GM12878 (cell line): ENCODE results near the gene DESI1. TPM values are rescaled to one million over a fixed set of nuclear protein-coding genes. Genes with fewer than 3 reads are reported as not detected.

Experiments
- ATAC-seq: fragments of 200-7000 bp; cut with Tn5 transposase; 3 replicates; pipeline ENCODE4 v1.9.1; 2020; ENCODE audit warnings: mild to moderate bottlenecking, moderate library complexity
- BruUV-seq: library from RNA; stranded (reverse); fragments of 400-500 nt; replicated peaks from 2 replicates; lab custom pipeline; 2021; lab: Mats Ljungman, UMichigan
- CTCF ChIA-PET: fragments of 300-600 bp; sonication (Branson Sonifier 250); formaldehyde crosslinking; extraction: SDS; loops from one replicate; lab custom pipeline; 2021; ENCODE audit warnings: inconsistent platforms; lab: Yijun Ruan, JAX
- POLR2A ChIA-PET: fragments of 350-600 bp; formaldehyde crosslinking; extraction: SDS; loops from one replicate; lab custom pipeline; 2021; ENCODE audit warnings: inconsistent platforms; lab: Charles Lee
- RAD21 ChIA-PET: fragments of 300-600 bp; sonication (Branson Sonifier 250); formaldehyde crosslinking; loops from one replicate; lab custom pipeline; 2023; ENCODE audit warnings: antibody characterized with exemption; ENCODE audit not compliant: unreplicated experiment; lab: Charles Lee
- SMC1A ChIA-PET: fragments of 300-600 bp; sonication (Branson Sonifier 250); formaldehyde crosslinking; loops from one replicate; lab custom pipeline; 2023; ENCODE audit not compliant: unreplicated experiment, uncharacterized antibody; lab: Charles Lee
- DNase-seq: peaks from one replicate; pipeline ENCODE4 v3.0.0-alpha.2; 2011; ENCODE audit warnings: low read depth, low spot score
- FAIRE-seq: peaks from 3 replicates; lab custom pipeline; 2011; peaks lifted over from hg19 to GRCh38; lab: Jason Lieb, UNC
- H2AFZ ChIP-seq: 2 replicates; pipeline ENCODE4 v1.6.0; 2011; ENCODE audit warnings: low read depth, low read length, control low read depth; ENCODE audit not compliant: control insufficient read depth
- H3K27ac ChIP-seq: 2 replicates; pipeline ENCODE4 v1.5.1; 2011; ENCODE audit warnings: control low read depth; ENCODE audit not compliant: control insufficient read depth, insufficient read depth
- H3K27me3 ChIP-seq, 2 experiments: replicated peaks in 1 of 2; 2 replicates each; pipeline versions ENCODE4 v1.6.0 to v1.6.1; 2011; ENCODE audit warnings: low read length in 1 of 2; ENCODE audit not compliant: control insufficient read depth in 2 of 2, insufficient read depth in 2 of 2
- H3K36me3 ChIP-seq, 2 experiments: 2 replicates each; pipeline ENCODE4 v1.5.1; 2011; ENCODE audit warnings: low read length in 1 of 2; ENCODE audit not compliant: control insufficient read depth in 2 of 2, insufficient read depth in 2 of 2
- H3K4me1 ChIP-seq: 2 replicates; pipeline ENCODE4 v1.6.1; 2011; ENCODE audit warnings: mild to moderate bottlenecking, low read length, moderate library complexity, mixed read lengths; ENCODE audit not compliant: control insufficient read depth, insufficient read depth
- H3K4me2 ChIP-seq: 2 replicates; pipeline ENCODE4 v1.6.0; 2011; ENCODE audit warnings: control low read depth; ENCODE audit not compliant: control insufficient read depth, insufficient read depth
- H3K4me3 ChIP-seq: fragments of 200-600 bp; sonication (generic); 2 replicates; pipeline ENCODE4 v1.5.1; 2016
- H3K79me2 ChIP-seq: 2 replicates; pipeline ENCODE4 v1.6.0; 2011; ENCODE audit warnings: low read length; ENCODE audit not compliant: control insufficient read depth, insufficient read depth
- H3K9ac ChIP-seq: 2 replicates; pipeline ENCODE4 v1.8.0; 2011; ENCODE audit warnings: low read length, control low read depth, mixed read lengths; ENCODE audit not compliant: control insufficient read depth, insufficient read depth
- H3K9me3 ChIP-seq: replicated peaks from 3 replicates; pipeline ENCODE4 v1.5.1; 2011; ENCODE audit warnings: mild to moderate bottlenecking, low read length; ENCODE audit not compliant: control insufficient read depth, insufficient read depth
- H4K20me1 ChIP-seq: 2 replicates; pipeline ENCODE4 v1.6.0; 2011; ENCODE audit not compliant: control insufficient read depth, insufficient read depth
- CUX1 ChIP-seq: IDR thresholded peaks from 2 replicates; pipeline ENCODE4 v1.6.1; 2012; ENCODE audit warnings: improper control_type of control experiment, low read depth, low read length; ENCODE audit not compliant: insufficient replicate concordance
- NR2C1 ChIP-seq: fragments of 450-650 bp; IDR thresholded peaks from 2 replicates; pipeline ENCODE4 v1.6.1; 2017; ENCODE audit warnings: antibody characterized with exemption, mild to moderate bottlenecking, moderate library complexity
- SIX5 ChIP-seq: IDR thresholded peaks from 2 replicates; pipeline ENCODE4 v1.6.1; 2011; ENCODE audit warnings: mild to moderate bottlenecking, low read depth, low read length, moderate library complexity; ENCODE audit not compliant: severe bottlenecking
- SPI1 ChIP-seq: IDR thresholded peaks from 2 replicates; pipeline ENCODE4 v1.6.1; 2011; ENCODE audit warnings: low read depth, mild to moderate bottlenecking, low read length, moderate library complexity, borderline replicate concordance; ENCODE audit not compliant: insufficient read depth
- USF2 ChIP-seq: IDR thresholded peaks from 2 replicates; pipeline ENCODE4 v1.6.1; 2011; ENCODE audit warnings: low read depth, low read length, improper control_type of control experiment, borderline replicate concordance
- ZBTB11 ChIP-seq: fragments of 450-650 bp; formaldehyde crosslinking; IDR thresholded peaks from 2 replicates; pipeline ENCODE4 v1.5.0; 2022; ENCODE audit warnings: mild to moderate bottlenecking, missing genetic modification characterization
- WGBS: methylation state at CpG from one replicate; pipeline ENCODE4 v1.1.6; 2016; ENCODE audit warnings: low lambda C conversion rate; ENCODE audit not compliant: insufficient replicate concordance, insufficient coverage; ENCODE audit errors: missing lambda C conversion rate; 5-methylcytosine and 5-hydroxymethylcytosine counted together
- in situ Hi-C: fragments of 300-500 bp; cut with MboI; formaldehyde crosslinking; loops from 9 replicates; pipeline ENCODE4 v1.14.3; 2018; ENCODE audit warnings: mixed read lengths
- intact Hi-C: fragments of 100-400 bp; cut with micrococcal nuclease; formaldehyde crosslinking; loops from one replicate; pipeline ENCODE4 v1.14.2; 2022; ENCODE audit not compliant: unreplicated experiment
- polyA plus RNA-seq, 11 experiments: library from polyadenylated mRNA; depleted of rRNA in 4 of 11; unstranded in 6 of 11; stranded (reverse) in 5 of 11; fragments of >200 nt; fragmentation: Nextera tagmentation in 4 of 11; fragmentation: Illumina TruSeq in 1 of 11; extraction: Ambion mirVana in 4 of 11; extraction: Trizol in 1 of 11; gene quantifications; 1 replicate in 1 of 11; 2 replicates in 10 of 11; pipeline versions ENCODE4 v1.2.1 to v1.2.3, GENCODE V29; 2011 to 2016; ENCODE audit warnings: inconsistent platforms in 2 of 11, missing spikeins in 2 of 11, low read depth in 1 of 11
- total RNA-seq, 4 experiments: library from RNA; depleted of rRNA in 3 of 4; stranded (reverse); fragments of >200 nt in 3 of 4; fragmentation: Illumina TruSeq in 1 of 4; extraction: Trizol in 1 of 4; gene quantifications; 2 replicates each; pipeline versions ENCODE4 v1.2.1 to v1.2.3, GENCODE V29; 2013 to 2021

Gene DESI1
- total and polyA plus RNA-seq, 10 of the 15 experiments (the other 5 are each of a cell fraction or from before 2014, with no cell fraction given): 8.0 to 76.8 (median 40.6) TPM

- no peak for TF ChIP-seq USF2
- no peak for TF ChIP-seq CUX1
Observed at GRCh38 chr22:41570221-41570620, 50.6 kb downstream of the DESI1 start (continued).

GRCh38 chr22:41568811-41569210 lies 52.0 kb downstream of the DESI1 start:
- TF ChIP-seq SIX5 (no peak), SPI1 (no peak), NR2C1 (no peak), ZBTB11 (no peak)
- POLR2A ChIA-PET: interaction anchor here (0.5 kb wide), 1 partner anchor 393 kb away, joined by 4 read pairs; no protein-coding TSS in a partner anchor
- Histone ChIP-seq H3K4me2 (no peak overlapping the region), H3K27me3 (no peaks in the 10 kb centered on the region), H3K4me3 (no peak overlapping the region), H3K4me1 (no peaks in the 10 kb centered on the region), H2AFZ (no peak overlapping the region), H3K27ac (no peak overlapping the region), H3K36me3 (no peaks in the 10 kb centered on the region), H3K9ac (no peak overlapping the region), H3K9me3 (no peaks in the 10 kb centered on the region), H3K79me2 (no peaks in the 10 kb centered on the region), H4K20me1 (no peaks in the 10 kb centered on the region)
- RAD21 ChIA-PET: interaction anchor here (1.0 kb wide), 1 partner anchor 28 kb away, joined by 3 read pairs; no protein-coding TSS in a partner anchor
- in situ Hi-C loops: no loop called here
- BruUV-seq: no TSS peak
- ATAC-seq (no peak), DNase-seq (no peak), FAIRE-seq (no peak)
- CTCF ChIA-PET: no interaction called here
- intact Hi-C loops: no loop called here
- WGBS: 44% methylated on average over 7 of the region's 7 CpGs
- SMC1A ChIA-PET: no interaction called here
